Transverse colon (tissue), 4 donors: ENCODE results near the gene SIM2. TPM values are rescaled to one million over a fixed set of nuclear protein-coding genes. Genes with fewer than 3 reads are reported as not detected.

Experiments used
- DNase-seq: peaks from one replicate; pipeline ENCODE4 v3.0.0-alpha.2; 2019
- H3K27ac ChIP-seq, 4 donors: fragments of 200-600 bp; sonication (generic); 2 replicates each; pipeline ENCODE4 v1.5.1; 2016 to 2018; ENCODE audit warnings: inconsistent platforms in 4 of 4
- H3K27me3 ChIP-seq: fragments of 200-600 bp; sonication (generic); 2 replicates; pipeline ENCODE4 v1.5.1; 2017; ENCODE audit warnings: inconsistent platforms
- H3K36me3 ChIP-seq, 4 donors: fragments of 200-600 bp; sonication (generic); 2 replicates each; pipeline ENCODE4 v1.5.1; 2017 to 2019; ENCODE audit warnings: inconsistent platforms in 4 of 4
- H3K4me1 ChIP-seq, 4 donors: fragments of 200-600 bp; sonication (generic); 2 replicates each; pipeline ENCODE4 v1.5.1; 2017 to 2020; ENCODE audit warnings: inconsistent platforms in 4 of 4
- H3K4me3 ChIP-seq, 4 donors: fragments of 200-600 bp; sonication (generic); 1 replicate in 1 of 4; 2 replicates in 3 of 4; pipeline versions ENCODE4 v1.5.1 to v1.6.1; 2017 to 2019; ENCODE audit warnings: inconsistent platforms in 4 of 4
- H3K9me3 ChIP-seq, 2 donors: fragments of 200-600 bp; sonication (generic); 2 replicates each; pipeline ENCODE4 v1.5.1; 2017 to 2019; ENCODE audit warnings: inconsistent platforms in 2 of 2
- CTCF ChIP-seq, 5 experiments: fragments of 200-600 bp in 3 of 5; fragments of 450-650 bp in 2 of 5; sonication (generic) in 3 of 5; IDR thresholded peaks; 1 replicate in 2 of 5; 2 replicates in 3 of 5; pipeline ENCODE4 v1.5.1; 2016 to 2017; ENCODE audit warnings: antibody characterized with exemption in 5 of 5, inconsistent platforms in 3 of 5, mild to moderate bottlenecking in 2 of 5, moderate library complexity in 1 of 5
- EP300 ChIP-seq: sonication (generic); formaldehyde crosslinking; IDR thresholded peaks from one replicate; pipeline ENCODE4 v1.6.1; 2017; ENCODE audit warnings: antibody characterized with exemption, low read depth
- POLR2A ChIP-seq: fragments of 450-650 bp; IDR thresholded peaks from one replicate; pipeline ENCODE4 v1.6.1; 2016; ENCODE audit warnings: antibody characterized with exemption, mild to moderate bottlenecking, moderate library complexity
- POLR2AphosphoS5 ChIP-seq, 3 donors: sonication (generic); formaldehyde crosslinking; IDR thresholded peaks; one replicate each; pipeline ENCODE4 v1.6.1; 2016; ENCODE audit warnings: antibody characterized with exemption in 3 of 3
- WGBS, 2 donors: methylation state at CpG; one replicate each; pipeline ENCODE4 v1.1.5; 2018; ENCODE audit warnings: low coverage in 1 of 2; 5-methylcytosine and 5-hydroxymethylcytosine counted together
- in situ Hi-C, 4 donors: fragments of 200-750 bp; cut with MboI; loops; one replicate each; pipeline versions ENCODE4 v1.15.0 to v1.15.1; 2017; ENCODE audit warnings: low sequenced_read_pairs in 3 of 4, low pct_ligation_motif_present in 1 of 4, low pct_unique_long_range_greater_than_20kb in 1 of 4
- intact Hi-C: fragments of 100-400 bp; cut with DNase I; formaldehyde crosslinking; loops from one replicate; pipeline ENCODE4 v1.15.1; 2023; ENCODE audit warnings: low total_unique reads
- total RNA-seq, 4 donors: library from RNA; depleted of rRNA; stranded (reverse); fragments of >200 nt; gene quantifications; one replicate each; pipeline ENCODE4 v1.1.0, GENCODE V29; 2016

The SIM2 gene
- total RNA-seq, 4 donors from 2014 or later: 0.32 TPM; not detected in 3

GRCh38 chr21:36768496-36768895 lies 69.6 kb downstream of the SIM2 start:
- no peaks in the 10 kb centered on the region for H3K36me3 ChIP-seq
- no peak overlapping the region for H3K4me3 ChIP-seq
- TF ChIP-seq EP300 (no peak), POLR2A (no peak), CTCF (IDR thresholded peaks at IDR 0.05) (no peak), POLR2AphosphoS5 (IDR thresholded peaks at IDR 0.05) (no peak)
- H3K4me1 ChIP-seq: peaks cover 0 to 26% (median 18%) of the 10 kb centered on the region in 4 donors
- peak overlapping the region in 2 of 4 donors; percentile 30 to 34 for H3K27ac ChIP-seq
- 92 to 96% methylated on average over 5 to 13 of the region's 13 CpGs for WGBS, 2 donors
- in situ Hi-C loops (no loop called here), intact Hi-C loops (no loop called here)
- DNase-seq: no peak
- H3K9me3 ChIP-seq: no peaks in the 10 kb centered on the region
- no peaks in the 10 kb centered on the region for H3K27me3 ChIP-seq

- no peak for DNase-seq
- Histone ChIP-seq H3K4me1 (peaks cover 0 to 28% (median 19%) of the 10 kb centered on the region in 4 donors), H3K9me3 (no peaks in the 10 kb centered on the region), H3K4me3 (no peak overlapping the region), H3K36me3 (no peaks in the 10 kb centered on the region), H3K27me3 (no peaks in the 10 kb centered on the region), H3K27ac (peak overlapping the region in 3 of 4 donors; percentile 18 to 34 (median 30))
- intact Hi-C loops (no loop called here), in situ Hi-C loops (no loop called here)
- TF ChIP-seq EP300 (no peak), POLR2A (no peak), CTCF (IDR thresholded peaks at IDR 0.05) (no peak), POLR2AphosphoS5 (IDR thresholded peaks at IDR 0.05) (no peak)
- WGBS, 2 donors: 49 to 57% methylated on average over 4 to 8 of the region's 8 CpGs
These were observed 70.3 kb downstream of the SIM2 start for GRCh38 chr21:36769051-36769839.

- peak; percentile 82 for DNase-seq
- Histone ChIP-seq H3K4me1 (peaks cover 0 to 28% (median 16%) of the 10 kb centered on the region in 4 donors), H3K4me3 (no peak overlapping the region), H3K9me3 (no peaks in the 10 kb centered on the region), H3K27me3 (no peaks in the 10 kb centered on the region), H3K27ac (no peak overlapping the region), H3K36me3 (no peaks in the 10 kb centered on the region)
- TF ChIP-seq POLR2AphosphoS5 (IDR thresholded peaks at IDR 0.05) (no peak), POLR2A (no peak), EP300 (no peak), CTCF (IDR thresholded peaks at IDR 0.05) (no peak)
- in situ Hi-C loops: no loop called here
- intact Hi-C loops: no loop called here
- 21% methylated on average over 5 of the region's 5 CpGs; no CpG with 5 or more reads in 1 of the 2 donors for WGBS, 2 donors
These were observed 74.2 kb downstream of the SIM2 start for GRCh38 chr21:36773117-36773516.

GRCh38 chr21:36773995-36774394 lies 75.1 kb downstream of the SIM2 start:
- intact Hi-C loops: no loop called here
- no peak for DNase-seq
- H3K27ac ChIP-seq: no peak overlapping the region
- no peak overlapping the region for H3K4me3 ChIP-seq
- 67 to 93% methylated on average over 2 to 8 of the region's 8 CpGs for WGBS, 2 donors
- in situ Hi-C loops: no loop called here
- no peak for TF ChIP-seq POLR2A
- TF ChIP-seq EP300: no peak
- TF ChIP-seq CTCF (IDR thresholded peaks at IDR 0.05): no peak
- no peak for TF ChIP-seq POLR2AphosphoS5 (IDR thresholded peaks at IDR 0.05)
- H3K36me3 ChIP-seq: no peaks in the 10 kb centered on the region
- H3K4me1 ChIP-seq: peaks cover 0 to 20% (median 12%) of the 10 kb centered on the region in 4 donors
- no peaks in the 10 kb centered on the region for H3K27me3 ChIP-seq
- no peaks in the 10 kb centered on the region for H3K9me3 ChIP-seq
